RKO (cell line): ENCODE measurements around the gene AIDA.
"Not testable (repeated sequence)": the region's sequence is repeated elsewhere in the genome, so short reads cannot be mapped to it uniquely, and the experiment has no call there.

Source experiments
- DNase-seq: peaks from one replicate; pipeline ENCODE4 v3.0.0-alpha.2; 2016; ENCODE audit warnings: low spot score

AIDA gene

DNA sequence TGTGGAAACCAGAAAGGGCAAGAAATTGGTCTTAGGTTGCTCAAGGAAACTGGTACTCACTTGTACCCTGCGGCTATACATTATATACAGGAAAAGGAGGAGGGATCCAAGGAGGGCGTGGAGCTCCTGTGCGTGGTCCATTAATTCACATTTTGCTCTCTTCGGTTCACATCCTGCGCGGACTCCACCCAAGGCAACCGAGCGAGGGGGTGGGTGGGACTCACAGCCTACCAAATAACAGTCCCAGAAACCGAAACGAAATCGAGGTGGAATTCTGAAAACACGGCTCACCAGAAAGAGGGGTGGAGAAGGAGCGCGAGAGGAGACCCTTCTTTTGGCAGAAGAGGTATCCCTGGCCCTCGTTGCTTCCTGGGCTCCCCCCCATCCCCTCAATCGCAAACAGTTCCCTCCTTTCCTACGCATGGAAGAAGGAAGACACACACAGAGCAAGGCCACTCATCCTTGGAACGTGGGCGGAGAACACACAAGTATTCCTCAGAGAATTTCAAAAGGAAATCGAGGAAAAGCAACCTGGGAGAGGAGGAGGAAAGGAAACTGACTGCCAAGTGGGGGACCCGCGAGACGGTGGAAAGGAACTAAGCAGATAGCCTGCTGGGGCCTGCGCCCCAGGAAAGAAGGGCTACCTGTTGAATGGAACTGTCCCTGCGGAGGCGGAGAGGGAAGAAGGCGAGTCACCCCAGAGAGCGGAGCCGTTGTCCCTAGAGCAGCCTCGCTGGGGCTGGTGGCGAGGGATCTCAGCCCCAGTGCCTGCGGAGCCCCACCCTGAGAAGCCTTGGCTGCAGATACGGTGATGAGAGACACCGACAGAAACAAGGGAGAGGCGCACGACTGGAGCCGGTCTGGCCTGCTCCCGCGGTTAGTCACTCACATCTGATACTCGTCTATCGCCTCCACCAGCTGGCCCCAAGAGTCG is 705 bp downstream of the AIDA start:
- DNase-seq, result peak; percentile 82

GRCh38 chr1:222709700-222710153 is 2.6 kb downstream of the AIDA start:
- no peak for DNase-seq

DNA sequence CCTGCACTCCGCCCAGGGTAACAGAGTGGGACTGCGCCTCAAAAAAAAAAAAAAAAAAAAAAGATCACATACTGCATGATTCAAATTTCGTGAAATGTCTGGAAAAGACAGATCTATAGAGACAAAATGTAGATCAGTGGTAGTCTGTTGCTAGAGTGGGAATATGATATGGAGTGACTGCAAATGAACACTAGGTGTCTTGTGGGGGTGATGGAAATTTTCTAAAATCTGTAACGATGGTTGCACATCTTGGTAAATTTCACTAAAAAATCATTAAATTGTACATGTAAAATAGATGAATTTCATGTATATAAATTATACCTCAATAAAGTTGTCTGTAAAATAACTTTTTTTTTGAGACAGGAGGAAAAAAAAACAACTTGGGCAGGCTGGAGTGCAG is 5.5 kb downstream of the AIDA start:
- no peak for DNase-seq

GRCh38 chr1:222704260-222704659 is 8.0 kb downstream of the AIDA start:
- DNase-seq, result no peak

GRCh38 chr1:222702210-222702609 is 10.1 kb downstream of the AIDA start:
- no peak for DNase-seq

- DNase-seq, result no peak
These were observed 14.5 kb downstream of the AIDA start for GRCh38 chr1:222697826-222698225.

GRCh38 chr1:222697203-222697602 is 15.1 kb downstream of the AIDA start:
- no peak for DNase-seq

GRCh38 chr1:222696741-222697140 is 15.6 kb downstream of the AIDA start:
- no peak for DNase-seq

- no peak for DNase-seq
These were observed 17.4 kb downstream of the AIDA start for GRCh38 chr1:222694927-222695326.

DNA sequence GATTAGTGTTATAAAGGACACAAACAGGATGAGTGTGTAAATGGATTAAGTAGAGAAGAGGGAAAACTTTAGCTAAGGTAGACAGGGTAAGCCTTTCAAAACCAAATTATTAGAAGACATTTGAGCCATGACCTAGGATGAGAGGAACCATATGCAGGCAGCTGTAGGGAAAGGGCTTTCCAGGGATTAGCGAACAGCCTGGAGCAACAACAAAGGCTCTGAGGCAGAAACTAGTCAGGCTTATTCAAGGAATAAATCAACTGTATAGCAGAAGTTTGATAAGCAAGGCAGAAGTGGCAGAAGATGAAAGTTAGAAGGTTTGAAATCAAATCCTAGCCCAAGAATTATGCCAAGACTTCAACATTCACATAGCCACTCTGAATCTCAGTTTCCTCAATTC is 21.3 kb downstream of the AIDA start:
- DNase-seq, result no peak

- no peak for DNase-seq
These were observed 32.2 kb downstream of the AIDA start for GRCh38 chr1:222680080-222680479.

- DNase-seq, result no peak
These were observed 42.2 kb downstream of the AIDA start for GRCh38 chr1:222670110-222670509.

DNA sequence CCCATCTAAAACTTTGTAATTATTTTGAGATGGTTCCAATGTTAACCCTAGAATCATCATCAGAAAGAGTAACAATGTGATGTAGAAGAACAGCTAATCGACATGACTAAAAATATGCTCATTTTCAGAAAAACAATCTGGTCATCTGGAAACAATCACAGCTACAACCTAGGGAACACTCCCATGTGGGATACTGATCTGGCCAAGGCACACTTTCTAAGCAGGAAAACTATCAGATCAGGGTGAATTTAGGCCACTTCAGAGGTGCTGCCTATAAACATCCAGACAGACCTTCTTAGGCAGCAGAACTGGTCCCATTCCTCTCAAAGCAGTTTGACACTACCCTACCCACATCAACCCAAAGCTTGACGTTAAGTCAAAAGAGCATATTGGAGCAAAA is 43.2 kb downstream of the AIDA start:
- DNase-seq, result not testable (repeated sequence)

- not testable (repeated sequence) for DNase-seq
These were observed 44.1 kb downstream of the AIDA start for GRCh38 chr1:222668184-222668583.

- no peak for DNase-seq
These were observed 46.3 kb downstream of the AIDA start for GRCh38 chr1:222665964-222666363.

DNA sequence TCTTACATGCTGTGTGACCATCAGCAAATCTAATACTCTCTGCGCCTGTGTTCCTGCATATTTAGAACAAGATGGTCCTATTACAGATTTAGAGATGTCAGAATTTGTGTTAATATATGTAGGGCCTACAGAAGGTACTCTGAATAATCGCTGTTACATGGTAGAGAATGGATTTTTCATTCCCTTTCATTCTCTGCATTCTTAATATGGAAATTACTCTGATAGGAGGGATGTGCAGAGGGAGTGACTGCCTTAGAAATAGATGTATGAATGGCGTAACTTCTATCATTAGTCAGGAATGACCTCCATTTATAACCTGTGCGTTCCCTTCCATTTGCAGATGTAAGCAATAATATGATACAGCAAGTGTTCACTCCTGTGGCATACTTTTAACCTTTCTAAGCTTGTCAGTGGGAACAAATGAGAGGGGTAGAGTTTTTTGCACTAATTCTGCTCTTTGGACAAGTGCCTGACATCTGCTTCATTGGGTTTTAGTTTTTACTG is 48.8 kb downstream of the AIDA start:
- DNase-seq, result no peak

DNA sequence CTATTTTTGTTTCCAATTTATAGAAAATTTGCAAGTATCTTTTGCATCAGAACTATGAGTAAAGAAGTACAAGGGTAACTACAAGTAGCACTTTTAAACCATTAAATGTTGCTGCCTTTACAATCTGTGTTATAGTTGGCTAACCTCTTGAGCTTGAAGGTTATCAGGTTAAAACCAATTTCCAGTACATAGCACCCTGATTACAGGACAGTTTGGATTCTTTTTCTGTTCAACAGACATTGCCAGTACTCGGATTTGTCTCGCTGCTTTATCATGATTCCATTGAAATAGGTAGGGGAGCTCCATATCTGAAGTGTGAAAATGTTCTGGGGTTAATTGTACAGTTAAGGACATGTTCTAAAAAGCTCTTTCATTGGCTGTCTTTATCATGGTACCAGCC is 54.4 kb downstream of the AIDA start:
- no peak for DNase-seq

DNA sequence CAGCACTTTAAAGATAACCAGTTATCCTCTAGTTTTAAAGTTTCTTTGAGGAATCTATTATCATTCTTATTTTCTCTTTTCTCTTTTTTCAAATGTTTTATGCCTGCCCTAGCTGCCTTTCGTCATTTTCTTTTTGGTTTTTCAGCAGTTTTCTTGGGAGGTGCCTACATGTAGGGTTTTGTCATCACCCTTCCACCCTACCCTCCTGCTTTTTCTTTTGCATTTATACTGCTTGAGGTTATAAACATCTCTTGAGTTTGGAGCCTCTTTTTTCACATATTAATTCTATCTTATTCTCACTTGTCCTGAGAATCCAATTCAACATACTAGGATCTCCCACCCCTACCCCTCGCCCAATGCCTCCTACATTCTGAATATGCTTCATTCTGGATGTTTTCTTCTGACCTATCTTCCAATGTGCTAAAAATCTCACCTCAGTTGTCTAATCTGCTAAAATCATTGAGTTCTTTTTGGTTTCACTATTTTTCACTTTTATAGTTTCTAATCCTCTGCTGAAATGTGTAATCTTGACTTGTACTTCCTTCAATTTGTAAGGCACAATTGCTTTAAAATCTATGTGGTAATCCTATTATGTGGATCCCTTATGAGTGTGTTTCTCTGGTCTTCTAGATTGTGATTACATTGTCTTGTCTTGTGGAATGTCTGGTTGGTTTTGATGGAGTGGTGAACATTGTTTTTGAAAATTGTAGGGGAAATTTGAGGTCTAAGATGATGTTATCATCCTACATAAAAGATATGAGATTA is 55.7 kb downstream of the AIDA start:
- no peak for DNase-seq

GRCh38 chr1:222654849-222655248 is 57.4 kb downstream of the AIDA start:
- DNase-seq, result no peak

- DNase-seq, result no peak
These were observed 59.0 kb downstream of the AIDA start for GRCh38 chr1:222653178-222653827.

GRCh38 chr1:222652676-222653075 is 59.6 kb downstream of the AIDA start:
- no peak for DNase-seq

- peak; percentile 49 for DNase-seq
These were observed 67.7 kb downstream of the AIDA start for GRCh38 chr1:222644636-222644980.
